Mesodermal cell (in vitro differentiated cells): ENCODE data around the gene SLC22A31.
"Not testable (repeated sequence)": the region's sequence is repeated elsewhere in the genome, so short reads cannot be mapped to it uniquely, and the experiment has no call there.

ENCODE experiments used
- H3K27ac ChIP-seq: 2 replicates; pipeline ENCODE4 v1.7.0; 2013; ENCODE audit warnings: mild to moderate bottlenecking, low read depth, low read length, moderate library complexity; ENCODE audit not compliant: severe bottlenecking
- H3K36me3 ChIP-seq: 2 replicates; pipeline ENCODE4 v1.7.1; 2013; ENCODE audit warnings: mild to moderate bottlenecking, low read length, moderate library complexity; ENCODE audit not compliant: control insufficient read depth, insufficient read depth
- H3K4me1 ChIP-seq: one replicate; pipeline ENCODE4 v1.7.1; 2013; ENCODE audit warnings: mild to moderate bottlenecking, low read length; ENCODE audit not compliant: insufficient read depth, control insufficient read depth, poor library complexity, severe bottlenecking
- H3K4me3 ChIP-seq: 2 replicates; pipeline ENCODE4 v1.7.0; 2013; ENCODE audit warnings: low read length, control low read depth, mild to moderate bottlenecking; ENCODE audit not compliant: insufficient read depth, poor library complexity, severe bottlenecking; ENCODE audit errors: extremely low read depth
- H3K9me3 ChIP-seq: 2 replicates; pipeline ENCODE4 v1.7.1; 2013; ENCODE audit warnings: mild to moderate bottlenecking, low read length, moderate library complexity; ENCODE audit not compliant: control insufficient read depth
- WGBS, 2 experiments: methylation state at CpG; one replicate each; pipeline ENCODE4 v1.1.5; 2013; ENCODE audit warnings: missing lambda C conversion rate in 2 of 2; ENCODE audit not compliant: insufficient coverage in 2 of 2; 5-methylcytosine and 5-hydroxymethylcytosine counted together

SLC22A31 gene

DNA sequence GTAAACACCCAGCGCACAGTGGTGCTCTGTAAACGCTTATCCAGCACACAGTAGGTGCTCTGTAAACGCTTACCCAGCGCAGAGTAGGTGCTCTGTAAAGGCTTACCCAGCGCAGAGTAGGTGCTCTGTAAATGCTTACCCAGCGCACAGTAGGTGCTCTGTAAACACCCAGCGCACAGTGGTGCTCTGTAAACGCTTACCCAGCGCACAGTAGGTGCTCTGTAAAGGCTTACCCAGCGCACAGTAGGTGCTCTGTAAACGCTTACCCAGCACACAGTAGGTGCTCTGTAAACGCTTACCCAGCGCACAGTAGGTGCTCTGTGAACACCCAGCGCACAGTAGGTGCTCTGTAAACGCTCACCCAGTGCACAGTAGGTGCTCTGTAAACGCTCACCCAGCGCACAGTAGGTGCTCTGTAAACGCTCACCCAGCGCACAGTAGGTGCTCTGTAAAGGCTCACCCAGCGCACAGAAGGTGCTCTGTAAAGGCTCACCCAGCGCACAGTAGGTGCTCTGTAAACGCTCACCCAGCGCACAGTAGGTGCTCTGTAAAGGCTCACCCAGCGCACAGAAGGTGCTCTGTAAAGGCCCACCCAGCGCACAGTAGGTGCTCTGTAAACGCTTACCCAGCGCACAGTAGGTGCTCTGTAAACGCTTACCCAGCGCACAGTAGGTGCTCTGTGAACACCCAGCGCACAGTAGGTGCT, 14.3 kb downstream of the SLC22A31 start:
- H3K4me1 ChIP-seq, H3K9me3 ChIP-seq, H3K27ac ChIP-seq, H3K4me3 ChIP-seq, H3K36me3 ChIP-seq: not testable (repeated sequence)
- 92 to 94% methylated on average over 24 to 27 of the region's 30 CpGs for WGBS, 2 experiments

DNA sequence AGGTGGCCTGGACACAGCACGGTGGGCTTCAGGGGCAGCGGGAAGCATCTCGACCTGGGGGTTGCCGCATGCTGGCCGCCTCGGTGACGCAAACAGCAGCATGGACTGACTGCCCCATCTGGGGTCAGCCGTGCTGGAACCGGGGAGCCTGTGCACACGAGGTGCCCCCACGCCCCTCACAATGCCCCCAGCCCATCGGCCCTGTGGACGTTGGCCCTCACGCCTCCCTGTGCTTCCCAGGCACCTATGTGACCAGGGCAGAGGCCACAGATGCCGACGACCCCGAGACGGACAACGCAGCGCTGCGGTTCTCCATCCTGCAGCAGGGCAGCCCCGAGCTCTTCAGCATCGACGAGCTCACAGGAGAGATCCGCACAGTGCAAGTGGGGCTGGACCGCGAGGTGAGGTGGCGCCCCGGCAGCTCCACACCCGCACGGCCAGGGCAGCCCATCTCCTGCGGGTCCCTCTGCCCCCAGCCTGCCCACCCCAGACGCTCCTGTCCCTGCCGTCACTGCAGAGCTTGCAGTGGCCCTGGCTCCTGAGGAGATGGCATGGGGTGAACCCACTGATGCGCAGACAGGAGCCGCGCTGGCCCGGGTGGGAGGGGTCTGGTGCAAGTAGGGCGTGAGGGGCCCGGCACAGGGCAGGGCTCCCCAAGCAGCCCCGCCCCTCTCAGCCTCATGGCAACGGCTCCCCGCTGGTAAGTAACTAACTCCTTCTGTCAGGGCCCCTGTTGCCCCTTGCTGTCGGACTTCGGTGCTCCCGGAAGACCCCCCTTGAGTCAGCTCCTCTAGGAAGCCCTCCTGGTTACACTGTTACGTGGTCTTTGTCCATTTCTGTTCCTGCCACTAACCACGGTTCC, 15.2 kb downstream of the SLC22A31 start:
- H3K9me3 ChIP-seq = no peaks in the 10 kb centered on the region
- H3K36me3 ChIP-seq = no peaks in the 10 kb centered on the region
- 89% methylated on average over 46 to 48 of the region's 48 CpGs for WGBS, 2 experiments
- no peak overlapping the region for H3K4me3 ChIP-seq
- H3K4me1 ChIP-seq = no peaks in the 10 kb centered on the region
- H3K27ac ChIP-seq = no peak overlapping the region

DNA sequence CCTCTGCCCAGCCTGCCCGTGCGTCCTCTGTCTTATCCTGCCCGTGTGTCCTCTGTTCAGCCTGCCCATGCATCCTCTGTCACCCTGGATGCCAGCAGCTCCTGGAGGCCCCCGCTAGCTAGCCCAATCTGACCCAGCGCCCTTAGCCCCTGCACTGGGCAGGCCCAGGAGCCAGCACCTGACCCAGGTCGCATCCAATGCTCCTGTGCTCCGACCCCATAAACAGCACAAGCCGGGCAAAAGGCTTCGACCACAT, 15.7 kb downstream of the SLC22A31 start:
- H3K36me3 ChIP-seq = no peaks in the 10 kb centered on the region
- no peaks in the 10 kb centered on the region for H3K9me3 ChIP-seq
- WGBS, 2 experiments = 87 to 90% methylated on average over 9 of the region's 9 CpGs
- H3K27ac ChIP-seq = no peak overlapping the region
- no peak overlapping the region for H3K4me3 ChIP-seq
- no peaks in the 10 kb centered on the region for H3K4me1 ChIP-seq

DNA sequence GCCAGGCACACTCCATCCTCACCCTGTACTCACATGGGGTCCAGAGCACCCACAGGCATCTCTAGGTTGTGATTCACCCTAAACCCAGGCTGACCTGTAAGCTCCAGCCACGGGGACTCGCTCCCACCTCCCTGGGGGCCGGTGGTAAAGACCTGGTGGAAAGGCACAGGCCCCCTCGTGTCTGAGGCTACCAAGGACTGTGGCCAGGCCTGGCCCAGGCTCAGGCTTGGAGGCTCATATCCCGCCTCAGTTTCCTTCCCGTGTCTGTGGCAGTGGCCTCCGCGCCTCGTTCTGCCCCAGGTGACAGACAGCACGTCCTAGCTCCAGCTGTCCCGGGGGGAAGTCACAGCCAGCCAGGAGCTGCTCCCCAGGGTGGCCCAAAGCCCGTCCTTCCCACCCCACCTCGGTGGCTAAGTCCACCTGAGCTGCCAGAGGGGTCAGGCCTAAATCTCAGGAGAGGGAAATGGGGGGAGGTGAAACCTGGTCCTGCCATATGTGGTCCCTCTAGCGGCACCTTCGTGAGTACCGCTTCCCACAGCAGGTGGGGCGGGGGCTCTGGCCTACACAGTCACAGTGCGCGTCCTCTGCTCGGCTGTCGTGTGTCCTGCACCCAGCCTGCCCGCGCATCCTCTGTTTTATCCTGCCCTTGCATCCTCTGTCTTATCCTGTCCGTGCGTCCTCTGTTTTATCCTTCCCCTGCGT, 16.2 kb downstream of the SLC22A31 start:
- no peak overlapping the region for H3K4me3 ChIP-seq
- 81 to 88% methylated on average over 25 to 26 of the region's 26 CpGs for WGBS, 2 experiments
- no peaks in the 10 kb centered on the region for H3K4me1 ChIP-seq
- no peaks in the 10 kb centered on the region for H3K9me3 ChIP-seq
- no peaks in the 10 kb centered on the region for H3K36me3 ChIP-seq
- no peak overlapping the region for H3K27ac ChIP-seq

DNA sequence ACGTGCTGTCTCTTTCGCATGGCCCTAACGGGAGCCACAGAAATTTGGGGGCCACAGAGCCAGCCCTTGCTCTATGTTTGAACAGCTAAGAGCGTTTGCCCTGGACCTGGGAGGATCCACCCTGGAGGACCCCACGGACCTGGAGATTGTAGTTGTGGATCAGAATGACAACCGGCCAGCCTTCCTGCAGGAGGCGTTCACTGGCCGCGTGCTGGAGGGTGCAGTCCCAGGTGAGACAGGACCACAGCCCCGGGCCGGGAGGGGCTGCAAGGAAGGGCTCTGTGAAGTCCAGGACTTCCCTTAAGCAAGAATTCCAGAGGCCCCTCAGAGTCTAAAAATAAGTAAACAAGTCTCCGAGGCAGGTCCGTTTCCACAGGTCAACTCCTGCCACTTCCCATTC, 16.9 kb downstream of the SLC22A31 start:
- Histone ChIP-seq H3K4me1 (no peaks in the 10 kb centered on the region), H3K27ac (no peak overlapping the region), H3K9me3 (no peaks in the 10 kb centered on the region), H3K4me3 (no peak overlapping the region), H3K36me3 (no peaks in the 10 kb centered on the region)
- 63 to 64% methylated on average over 12 of the region's 13 CpGs for WGBS, 2 experiments

DNA sequence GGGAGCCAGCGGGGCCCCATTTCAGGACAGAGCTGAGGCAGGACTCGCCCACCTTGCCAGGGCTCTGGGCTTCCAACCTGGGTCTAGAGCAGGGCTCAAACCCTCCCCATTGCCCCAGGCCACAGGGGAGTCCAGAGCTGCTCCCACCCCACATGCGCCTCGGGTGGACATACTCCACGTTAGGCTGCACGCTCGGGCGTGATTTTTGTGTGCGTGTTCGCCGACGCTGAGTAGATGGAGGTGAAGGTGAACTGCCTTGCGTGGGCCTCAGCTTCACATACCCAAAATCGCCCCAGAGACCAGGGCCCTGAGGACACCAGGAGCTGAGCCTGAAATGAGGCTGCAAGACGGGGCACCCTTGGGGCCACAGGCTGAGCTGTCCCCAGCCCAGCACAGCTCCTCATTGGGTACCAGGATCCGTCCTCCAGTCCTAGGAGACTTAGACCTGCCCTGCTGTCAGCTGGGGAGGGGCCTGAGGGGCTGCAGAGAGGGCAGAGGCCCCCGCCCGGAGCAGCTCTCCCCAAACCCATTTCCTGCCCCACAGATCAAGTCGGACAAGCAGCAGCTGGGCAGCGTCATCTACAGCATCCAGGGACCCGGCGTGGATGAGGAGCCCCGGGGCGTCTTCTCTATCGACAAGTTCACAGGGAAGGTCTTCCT, 20.6 kb downstream of the SLC22A31 start:
- H3K27ac ChIP-seq = no peak overlapping the region
- H3K9me3 ChIP-seq = no peaks in the 10 kb centered on the region
- no peak overlapping the region for H3K4me3 ChIP-seq
- no peaks in the 10 kb centered on the region for H3K4me1 ChIP-seq
- H3K36me3 ChIP-seq = no peaks in the 10 kb centered on the region
- WGBS, 2 experiments = 91 to 93% methylated on average over 20 to 21 of the region's 25 CpGs

DNA sequence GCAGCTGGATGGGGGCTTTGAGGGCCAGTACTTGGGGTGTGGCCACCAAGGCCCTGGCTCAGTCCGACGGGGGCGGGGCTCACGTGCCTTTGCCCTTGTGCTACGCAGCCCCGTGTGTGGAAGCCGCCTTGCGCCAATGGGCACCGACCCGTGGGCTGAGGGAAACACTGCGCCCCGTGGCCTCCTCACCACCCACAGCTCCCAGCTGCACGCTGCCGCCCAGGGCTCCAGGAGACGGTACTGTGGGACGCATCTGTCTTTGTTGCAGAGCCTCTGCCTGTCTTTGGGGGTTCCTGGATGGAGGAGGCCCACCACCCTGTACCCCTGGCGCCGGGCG, 21.2 kb downstream of the SLC22A31 start:
- no peaks in the 10 kb centered on the region for H3K9me3 ChIP-seq
- WGBS, 2 experiments = 87 to 97% methylated on average over 9 to 16 of the region's 19 CpGs
- no peak overlapping the region for H3K27ac ChIP-seq
- H3K4me3 ChIP-seq = no peak overlapping the region
- H3K4me1 ChIP-seq = no peaks in the 10 kb centered on the region
- H3K36me3 ChIP-seq = no peaks in the 10 kb centered on the region

DNA sequence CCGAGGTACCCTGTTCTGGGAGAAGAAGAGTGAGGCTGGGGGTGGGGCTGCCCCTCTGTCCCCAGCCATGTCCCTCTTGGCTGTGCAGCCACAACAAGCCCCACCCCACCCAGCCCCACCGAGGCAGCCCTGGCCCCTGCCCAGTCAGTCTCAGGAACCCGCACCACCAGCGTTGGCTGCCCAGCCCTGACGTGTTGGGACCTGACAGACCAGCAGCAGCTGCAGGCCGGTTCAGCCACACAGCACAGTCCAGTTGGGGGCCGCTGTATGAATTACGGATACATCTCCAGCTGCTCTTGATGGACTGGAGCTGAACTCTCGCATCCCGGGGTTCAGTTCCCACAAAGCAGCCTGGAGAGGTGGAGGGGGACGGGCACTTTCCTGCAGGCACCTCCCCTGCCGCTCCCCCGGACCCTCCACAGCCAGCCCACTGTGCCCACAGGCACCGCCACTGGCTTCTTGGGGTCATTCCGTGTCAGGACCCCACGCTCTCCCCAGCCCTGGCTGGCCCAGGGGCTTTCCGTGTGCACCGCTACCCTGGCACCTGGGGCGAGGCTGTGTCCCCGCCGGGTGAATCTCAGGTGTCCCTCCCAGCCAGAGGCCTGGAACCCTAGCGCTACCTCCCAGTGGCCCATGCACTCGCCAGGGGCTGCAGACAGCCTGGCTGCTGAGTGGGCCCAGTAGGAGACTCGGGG, 21.7 kb downstream of the SLC22A31 start:
- no peaks in the 10 kb centered on the region for H3K9me3 ChIP-seq

DNA sequence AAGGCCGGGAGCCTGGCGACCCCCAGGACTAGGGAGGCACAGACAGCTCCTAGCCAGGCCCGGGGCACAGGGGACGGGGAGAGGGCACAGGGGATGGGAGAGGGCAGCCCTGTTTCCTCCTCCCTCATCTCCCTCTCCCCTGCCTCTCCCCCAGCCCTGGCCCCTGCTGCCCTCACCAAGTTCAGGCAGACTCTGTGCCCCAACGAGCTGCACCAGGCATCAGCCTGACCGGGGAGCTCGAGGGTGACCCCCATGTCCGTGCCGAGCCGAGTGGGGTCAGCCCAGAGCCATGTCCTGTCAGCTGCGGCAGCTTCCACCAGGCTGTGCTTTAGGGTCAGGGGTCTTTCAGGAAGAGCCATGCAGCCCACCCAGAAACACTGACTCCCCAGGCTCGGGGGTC, 22.8 kb downstream of the SLC22A31 start:
- H3K9me3 ChIP-seq = no peaks in the 10 kb centered on the region
- H3K27ac ChIP-seq = no peak overlapping the region
- no peaks in the 10 kb centered on the region for H3K36me3 ChIP-seq
- peaks cover 8% of the 10 kb centered on the region for H3K4me1 ChIP-seq
- 82 to 94% methylated on average over 7 to 10 of the region's 12 CpGs for WGBS, 2 experiments
- H3K4me3 ChIP-seq = no peak overlapping the region

More for the DNA sequence above, 21.7 kb downstream of the SLC22A31 start:
- H3K27ac ChIP-seq = no peak overlapping the region
- no peaks in the 10 kb centered on the region for H3K36me3 ChIP-seq
- no peak overlapping the region for H3K4me3 ChIP-seq
- 90 to 91% methylated on average over 20 of the region's 24 CpGs for WGBS, 2 experiments
- no peaks in the 10 kb centered on the region for H3K4me1 ChIP-seq

DNA sequence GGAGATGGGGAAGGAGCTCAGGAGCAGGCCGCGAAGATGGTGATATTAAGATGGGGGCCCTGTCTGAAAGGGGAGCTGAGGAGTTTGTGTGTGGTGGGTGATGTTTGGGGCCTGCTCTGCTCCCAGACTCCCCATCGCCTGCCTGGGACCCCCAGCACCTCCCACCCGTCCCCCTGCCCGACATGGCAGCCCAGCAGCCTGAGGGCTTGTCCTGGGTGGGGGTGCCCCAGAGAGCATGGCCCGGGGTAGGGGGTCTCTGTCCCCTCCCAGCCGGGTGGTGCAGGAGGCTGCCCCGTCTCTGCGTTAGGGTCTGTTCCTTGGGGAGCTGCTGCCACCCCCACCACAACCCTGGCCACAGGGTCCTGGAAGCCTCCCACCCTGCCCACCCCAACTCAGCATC, 23.6 kb downstream of the SLC22A31 start:
- Histone ChIP-seq H3K27ac (no peak overlapping the region), H3K4me1 (peaks cover 15% of the 10 kb centered on the region), H3K36me3 (no peaks in the 10 kb centered on the region), H3K4me3 (no peak overlapping the region), H3K9me3 (no peaks in the 10 kb centered on the region)
- WGBS, 2 experiments = 93 to 95% methylated on average over 5 to 8 of the region's 9 CpGs
